Heart left ventricle (tissue), 13 donors: ENCODE results near the gene GGT6.

ENCODE experiments used
- CTCF ChIP-seq, 12 donors: fragments of 200-600 bp; sonication (generic) in 4 of 12; IDR thresholded peaks; one replicate each; pipeline versions ENCODE4 v1.5.0 to v1.8.0; 2018 to 2022; ENCODE audit warnings: antibody characterized with exemption in 12 of 12, mild to moderate bottlenecking in 5 of 12
- POLR2A ChIP-seq, 2 donors: fragments of 450-650 bp; IDR thresholded peaks; one replicate each; pipeline ENCODE4 v1.6.1; 2017; ENCODE audit warnings: antibody characterized with exemption in 2 of 2, mild to moderate bottlenecking in 2 of 2, moderate library complexity in 2 of 2
- donor health status: ischemic (EF 13 %, LVEDD 7.1; RV severe dilation, severe dysfunction).
- donor health status: DM: no; HTN: yes; CAD: no.
- donor health status: DM: no; HTN: no; CAD: no.
- donor health status: ischemic (EF 25% LVEDD 6.9; RV normal size, moderate dysfunction).
- donor health status: ischemic (EF 25% LVEDD 5.7; RV mildly dilated, moderate dysfunction).
- donor health status: ischemic (EF 35%, LVEDD 5.7; RV mildly dilated, moderate dysfunction).
- donor health status: nonischemic (EF 11% LVEDD 7.7; RV severe dilation, severe dysfunction).
- donor health status: DM: yes; HTN: yes; CAD: no.
- donor health status: PGD.
- donor health status: ischemic (EF 29% LVEDD 5.4; RV normal size, mild dysfunction).
- donor health status: nonischemic (EF 23%, LVEDD 6.1; RV moderate dilation, normal function).

- TF ChIP-seq CTCF (IDR thresholded peaks at IDR 0.05) = no peak
- TF ChIP-seq POLR2A (IDR thresholded peaks at IDR 0.05) = no peak
Observed at GRCh38 chr17:4534928-4535666, 25.3 kb downstream of the GGT6 start.
